Left renal cortex interstitium (tissue), 4 donors: ENCODE measurements around the gene RNF187. TPM values are rescaled to one million over a fixed set of nuclear protein-coding genes. Genes with fewer than 3 reads are reported as not detected.
A peak's percentile ranks its signal among the peaks of the same experiment; 100 is the strongest.

ENCODE experiments used
- DNase-seq, 4 donors: peaks; one replicate each; pipeline ENCODE4 v3.0.0-alpha.2; 2013; ENCODE audit warnings: low read depth in 4 of 4, low spot score in 2 of 4, missing footprints in 1 of 4
- polyA plus RNA-seq, 4 donors: library from polyadenylated mRNA; unstranded; fragments of 120-200 nt; gene quantifications; one replicate each; pipeline ENCODE4 v1.2.1, GENCODE V29; 2013; ENCODE audit not compliant: insufficient read length in 4 of 4

Gene RNF187
- polyA plus RNA-seq = 100 to 1,000 TPM in 1 of 4 donors, 10 to 100 TPM in 3; 81.4 to 110 (median 83.1) TPM

GRCh38 chr1:228487336-228488124, at the start of gene RNF187:
Gene RNF187 (plus strand): TSS chr1:228487382.
- DNase-seq = no peak

GRCh38 chr1:228437424-228437962, 49.7 kb upstream of the RNF187 start:
- DNase-seq = no peak

GRCh38 chr1:228438266-228438665, 48.9 kb upstream of the RNF187 start:
- no peak for DNase-seq

- no peak for DNase-seq
Measured at GRCh38 chr1:228440761-228441500, 46.3 kb upstream of the RNF187 start.

- no peak for DNase-seq
Measured at GRCh38 chr1:228443395-228443794, 43.8 kb upstream of the RNF187 start.

GRCh38 chr1:228445490-228445842, 41.7 kb upstream of the RNF187 start:
- DNase-seq = no peak

- no peak for DNase-seq
Measured at GRCh38 chr1:228445843-228446650, 41.1 kb upstream of the RNF187 start.

GRCh38 chr1:228446852-228447251, 40.3 kb upstream of the RNF187 start:
- DNase-seq = no peak

GRCh38 chr1:228448372-228448771, 38.8 kb upstream of the RNF187 start:
- no peak for DNase-seq

GRCh38 chr1:228450200-228450599, 37.0 kb upstream of the RNF187 start:
- no peak for DNase-seq

- no peak for DNase-seq
Measured at GRCh38 chr1:228452194-228453021, 34.8 kb upstream of the RNF187 start.

GRCh38 chr1:228453022-228453560, 34.1 kb upstream of the RNF187 start:
- DNase-seq = no peak

- no peak for DNase-seq
Measured at GRCh38 chr1:228453614-228454013, 33.6 kb upstream of the RNF187 start.

GRCh38 chr1:228454238-228454637, 32.9 kb upstream of the RNF187 start:
- DNase-seq = no peak

GRCh38 chr1:228455715-228456114, 31.5 kb upstream of the RNF187 start:
- no peak for DNase-seq

- DNase-seq = no peak
Measured at GRCh38 chr1:228456252-228457016, 30.7 kb upstream of the RNF187 start.

GRCh38 chr1:228457017-228457395, 30.2 kb upstream of the RNF187 start:
- no peak for DNase-seq

GRCh38 chr1:228457396-228458176, 29.6 kb upstream of the RNF187 start:
- peak; percentile 94 to 99 (median 97) for DNase-seq
